KBM-7 (cell line): ENCODE results near the gene SGPL1.

Experiments used
- DNase-seq: peaks from one replicate; pipeline ENCODE4 v3.0.0-alpha.2; 2015
- in situ Hi-C: fragments of 300-500 bp; cut with MboI; formaldehyde crosslinking; loops from 2 replicates; pipeline ENCODE4 v1.14.3; 2020; ENCODE audit warnings: low sequenced_read_pairs, low pct_unique_long_range_greater_than_20kb, mixed read lengths

SGPL1 gene

DNA sequence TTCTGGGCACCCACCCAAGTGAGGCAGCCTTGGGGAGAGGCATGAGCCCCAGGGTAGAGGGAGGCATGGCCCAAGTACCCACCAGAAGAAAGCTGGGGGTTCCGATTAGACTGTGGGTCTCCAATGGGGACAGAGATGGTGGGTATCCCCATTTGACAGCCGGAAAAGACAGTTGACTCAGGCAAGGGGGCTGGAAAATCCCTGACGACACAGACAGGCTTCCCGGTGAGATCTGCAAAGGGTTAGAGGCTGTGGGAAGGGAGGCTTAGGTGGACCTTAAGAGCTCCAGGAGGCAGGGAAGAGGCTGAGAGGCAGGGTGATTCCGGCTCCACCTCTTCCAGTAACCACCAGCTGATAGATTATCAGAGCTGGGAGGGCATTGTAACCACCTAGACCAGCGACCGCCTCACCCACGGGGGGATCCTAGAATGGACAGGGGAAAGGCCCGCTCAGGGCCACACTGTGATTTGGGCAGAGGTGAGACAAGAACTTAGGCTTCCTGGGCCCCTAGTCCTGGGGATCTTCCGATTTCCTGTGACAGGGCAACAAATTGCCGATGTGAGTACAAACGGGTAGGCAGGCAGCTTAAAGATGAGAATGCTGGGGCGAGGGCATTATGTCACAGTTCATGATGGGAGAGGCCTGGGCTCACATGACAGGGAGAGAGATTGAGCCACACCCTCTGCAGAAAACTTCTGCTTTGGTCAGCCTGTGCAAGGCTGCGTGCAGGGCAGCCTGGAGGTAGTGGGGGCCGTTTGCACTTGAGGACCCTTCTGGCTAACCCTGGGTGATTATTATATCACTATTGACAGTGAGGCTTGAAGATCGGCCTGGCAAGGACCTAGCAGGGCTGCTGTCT lies 36.0 kb upstream of the SGPL1 start:
- in situ Hi-C loops, result no loop called here
- no peak for DNase-seq

DNA sequence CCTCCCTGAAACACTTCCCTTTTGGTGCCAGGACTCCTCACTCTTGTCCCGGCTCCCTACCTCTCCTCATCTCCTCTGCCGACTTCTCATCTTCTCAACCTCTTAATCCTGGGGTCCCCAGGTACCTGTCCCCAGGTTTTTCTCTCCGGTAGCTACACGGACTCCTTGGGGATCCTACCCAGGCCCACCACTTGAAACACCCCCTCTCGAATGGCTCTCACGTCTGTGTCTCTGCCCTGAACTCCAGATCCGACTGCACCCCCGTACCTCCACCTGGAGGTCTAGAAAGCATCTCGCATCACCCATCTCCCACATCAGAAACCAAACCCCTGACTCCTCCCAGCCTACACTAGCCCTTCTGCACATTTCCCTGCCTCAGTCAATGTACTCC lies 35.4 kb upstream of the SGPL1 start:
- in situ Hi-C loops, result no loop called here
- DNase-seq, result no peak

DNA sequence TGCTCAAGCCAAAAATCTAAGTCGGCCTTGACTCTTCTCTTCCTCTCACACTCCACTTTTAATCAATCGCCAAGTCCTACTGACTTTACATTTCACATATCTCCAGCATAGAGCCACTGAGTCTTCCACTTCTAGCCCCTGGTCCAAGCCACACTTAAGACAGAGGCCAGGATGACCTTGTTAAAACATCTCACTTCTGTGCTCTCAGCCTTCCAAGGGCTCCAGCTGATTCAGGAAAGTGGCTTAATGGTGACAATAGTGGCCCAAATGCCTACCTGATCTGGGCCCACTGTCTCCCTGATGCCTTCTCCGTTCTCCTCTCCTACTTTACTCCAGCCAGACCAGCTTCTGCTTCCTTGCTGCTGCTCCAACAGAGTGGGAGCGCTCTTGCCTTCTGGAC lies 35.0 kb upstream of the SGPL1 start:
- no peak for DNase-seq
- in situ Hi-C loops, result no loop called here

DNA sequence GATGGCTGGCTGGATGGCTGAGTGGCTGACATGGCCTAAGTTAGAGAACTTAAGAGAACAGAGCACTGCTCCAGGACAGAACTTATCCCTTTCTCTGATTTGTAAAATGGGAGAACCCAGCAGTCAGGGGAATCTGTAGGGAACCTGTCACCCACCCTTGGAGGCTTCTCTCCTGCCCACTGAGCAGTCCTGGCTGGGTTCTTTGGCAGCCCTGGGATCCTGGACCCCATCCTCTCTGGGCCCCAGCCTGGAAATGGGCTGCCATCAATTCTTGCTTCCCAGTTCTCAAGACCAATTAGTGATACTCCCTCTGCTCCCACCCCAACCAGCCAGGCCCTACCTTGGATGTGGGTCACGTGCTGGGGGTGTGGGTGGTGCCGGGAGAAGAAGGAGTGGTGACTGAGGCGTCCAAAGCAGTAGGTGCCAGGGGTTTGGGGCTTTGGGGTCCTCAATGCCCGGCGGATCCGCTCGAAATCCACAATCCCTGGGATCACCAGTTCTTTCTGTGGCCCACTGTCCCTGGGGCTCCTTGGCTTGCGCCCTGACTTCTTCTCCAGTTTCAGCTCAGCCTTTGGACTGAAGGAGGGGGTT lies 34.2 kb upstream of the SGPL1 start:
- no peak for DNase-seq
- in situ Hi-C loops, result no loop called here

DNA sequence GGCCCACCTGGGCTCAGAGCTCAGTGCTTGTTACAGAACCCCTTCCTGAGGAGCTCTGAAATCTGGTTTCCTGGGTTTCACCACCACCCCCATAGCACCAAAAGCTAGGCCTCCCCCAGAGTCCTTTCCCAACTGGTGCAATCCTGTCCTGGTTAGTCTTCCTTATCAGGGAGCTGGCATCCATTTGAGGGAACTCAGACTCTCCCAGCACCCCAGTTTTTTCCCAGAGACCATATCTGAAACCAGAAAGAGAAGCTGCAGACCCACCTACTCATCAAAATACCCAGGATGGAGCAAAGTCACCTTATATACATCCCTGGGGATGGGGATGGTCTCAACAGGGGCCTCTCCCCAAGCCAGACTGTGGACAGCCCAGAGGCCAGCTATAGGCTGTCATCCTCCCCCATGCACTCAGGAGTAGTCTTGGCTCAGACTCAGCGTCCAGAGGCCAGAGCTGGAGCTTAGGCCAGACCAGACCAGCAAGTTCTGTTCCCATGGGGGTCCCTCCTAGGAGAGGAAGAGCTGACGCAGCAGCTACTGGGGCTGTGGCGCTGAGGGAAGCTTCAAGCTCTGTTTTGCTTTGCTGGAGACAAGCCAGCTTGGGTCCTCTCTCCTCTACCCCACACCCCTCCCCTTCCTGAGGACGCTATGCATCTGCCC lies 33.5 kb upstream of the SGPL1 start:
- in situ Hi-C loops, result no loop called here
- no peak for DNase-seq

DNA sequence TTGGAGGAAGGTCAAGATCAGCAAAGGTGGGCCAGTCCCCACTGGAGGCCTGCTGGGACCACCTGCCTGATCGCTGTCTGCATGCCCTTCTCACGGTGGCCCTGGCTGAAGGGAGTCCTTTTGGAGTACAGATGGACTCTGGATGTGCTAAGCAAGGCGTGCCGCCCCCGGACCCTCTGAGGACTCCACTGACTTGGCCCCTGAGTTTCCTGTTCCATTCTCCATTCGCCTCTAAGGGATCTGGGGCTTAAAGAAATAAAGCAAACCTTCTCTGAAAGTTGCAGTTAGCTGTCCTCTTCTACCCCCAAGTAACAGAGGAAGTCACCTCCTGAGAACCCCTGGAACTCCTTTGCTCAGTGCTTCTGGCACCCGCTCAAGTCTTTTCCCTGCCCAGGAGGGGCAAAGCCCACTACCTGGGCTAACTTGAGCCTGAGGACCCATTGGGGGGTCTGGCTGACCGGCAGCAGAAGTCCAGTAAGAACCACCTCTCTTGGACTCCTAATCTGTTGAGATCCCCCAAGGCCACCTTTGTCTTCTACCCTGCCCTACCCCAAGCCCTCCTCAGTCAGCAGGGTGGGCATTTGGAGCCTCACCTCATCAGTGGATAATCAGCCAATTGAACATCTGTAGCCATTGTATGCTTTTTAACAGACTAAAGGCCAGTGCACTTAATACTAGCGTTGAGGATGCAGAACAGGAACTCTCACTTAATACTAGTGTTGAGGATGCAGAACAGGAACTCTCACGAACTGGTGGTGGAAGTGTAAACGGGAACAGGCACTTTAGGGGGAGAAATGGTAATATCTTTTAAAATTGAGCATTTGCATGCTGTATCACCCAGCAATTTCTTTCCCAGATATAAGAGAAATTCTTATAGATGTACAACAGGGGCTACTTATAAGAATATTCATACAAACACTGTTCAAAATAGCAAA lies 32.7 kb upstream of the SGPL1 start:
- no peak for DNase-seq
- in situ Hi-C loops, result no loop called here

DNA sequence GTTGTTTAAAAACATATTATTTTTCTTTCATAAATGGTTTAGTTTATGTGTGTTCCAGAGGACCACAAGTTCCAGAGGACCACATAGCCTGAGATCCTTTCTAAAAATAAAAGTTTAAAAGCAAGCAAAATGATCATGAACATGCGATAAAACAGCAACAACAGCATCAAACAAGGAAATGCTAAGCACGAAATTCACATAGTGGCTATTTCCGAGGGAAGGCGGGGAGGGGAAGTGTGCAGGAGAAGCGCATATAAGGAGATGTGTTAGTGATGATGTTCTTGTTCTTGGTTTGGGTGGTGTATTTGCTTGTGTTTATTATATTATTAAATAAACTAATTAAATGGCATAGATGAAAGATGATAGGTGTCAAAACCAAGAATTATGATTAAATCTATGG lies 31.7 kb upstream of the SGPL1 start:
- DNase-seq, result no peak
- in situ Hi-C loops, result no loop called here

DNA sequence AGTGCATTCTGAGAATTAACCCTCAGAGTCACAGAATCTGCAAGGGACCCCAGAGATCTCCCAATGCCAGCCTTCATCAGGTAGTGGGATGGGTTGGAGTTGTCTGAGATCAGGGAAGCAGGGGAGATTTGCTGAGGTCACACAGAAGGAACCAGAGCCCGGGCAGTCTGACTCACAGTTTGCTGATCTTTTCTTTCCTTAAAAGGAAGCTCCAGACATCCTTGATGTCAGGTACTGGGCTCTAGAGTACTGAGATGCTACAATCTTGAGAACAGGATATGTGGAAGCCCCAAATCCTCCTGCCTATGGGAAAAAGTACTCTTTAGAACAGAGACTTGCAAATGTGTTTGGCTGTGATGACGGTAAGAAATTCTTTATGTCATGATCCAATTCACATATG lies 31.3 kb upstream of the SGPL1 start:
- in situ Hi-C loops, result no loop called here
- no peak for DNase-seq

DNA sequence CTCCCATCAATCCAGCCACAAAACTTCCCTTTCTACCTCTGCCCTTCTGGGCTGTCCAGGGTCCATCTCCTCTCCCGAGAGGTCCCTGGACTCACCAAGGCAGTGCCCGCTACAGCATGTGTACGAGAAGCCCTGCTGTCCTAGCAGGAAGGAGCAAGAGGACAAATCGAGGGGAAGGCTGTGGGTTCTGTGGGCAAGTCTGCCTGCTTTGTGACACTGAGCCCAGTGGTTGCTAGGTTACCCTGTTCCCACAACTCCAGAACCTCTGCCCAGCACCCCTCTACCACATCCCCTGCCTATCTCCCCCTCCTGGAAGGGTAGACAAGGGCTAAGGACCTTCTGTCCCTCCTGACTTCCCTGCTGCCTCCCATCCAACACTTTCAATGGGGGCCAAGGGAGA lies 30.6 kb upstream of the SGPL1 start, which contains the start of gene TBATA:
TSS of gene TBATA (minus strand) at position 188 of the 400 bp plus-strand sequence. CDS start 1,998 bp downstream, outside the sequence.
- in situ Hi-C loops, result no loop called here
- peak; percentile 49 for DNase-seq

DNA sequence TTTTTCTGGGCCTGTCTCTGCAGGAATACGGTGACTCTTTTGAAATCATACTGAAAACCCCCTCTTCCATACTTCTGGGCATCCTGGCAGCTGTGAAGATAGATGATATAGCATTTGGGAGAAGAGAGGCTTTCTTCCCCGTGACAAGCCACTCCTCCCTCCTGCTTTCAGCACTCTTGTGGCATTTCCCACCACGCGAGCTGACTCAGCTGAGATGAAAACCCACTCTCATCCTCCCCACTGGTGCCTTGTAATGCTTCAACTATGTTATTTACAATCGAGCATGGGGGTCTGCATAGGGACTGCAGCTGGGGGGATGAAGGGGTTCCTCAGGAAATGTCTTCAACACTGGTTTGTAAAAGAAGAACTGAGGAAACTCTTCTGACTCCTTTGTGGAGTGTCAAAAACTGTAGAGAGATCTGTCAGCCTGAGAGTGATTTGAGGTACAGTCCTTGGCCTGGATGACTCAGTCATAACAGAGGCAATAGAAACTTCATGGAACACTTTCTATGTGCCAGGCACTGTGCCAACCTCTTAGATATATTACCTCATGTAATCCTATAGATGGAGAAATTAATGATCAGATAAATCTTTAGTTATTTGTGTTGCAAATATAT lies 28.8 kb upstream of the SGPL1 start:
- in situ Hi-C loops, result no loop called here
- no peak for DNase-seq

DNA sequence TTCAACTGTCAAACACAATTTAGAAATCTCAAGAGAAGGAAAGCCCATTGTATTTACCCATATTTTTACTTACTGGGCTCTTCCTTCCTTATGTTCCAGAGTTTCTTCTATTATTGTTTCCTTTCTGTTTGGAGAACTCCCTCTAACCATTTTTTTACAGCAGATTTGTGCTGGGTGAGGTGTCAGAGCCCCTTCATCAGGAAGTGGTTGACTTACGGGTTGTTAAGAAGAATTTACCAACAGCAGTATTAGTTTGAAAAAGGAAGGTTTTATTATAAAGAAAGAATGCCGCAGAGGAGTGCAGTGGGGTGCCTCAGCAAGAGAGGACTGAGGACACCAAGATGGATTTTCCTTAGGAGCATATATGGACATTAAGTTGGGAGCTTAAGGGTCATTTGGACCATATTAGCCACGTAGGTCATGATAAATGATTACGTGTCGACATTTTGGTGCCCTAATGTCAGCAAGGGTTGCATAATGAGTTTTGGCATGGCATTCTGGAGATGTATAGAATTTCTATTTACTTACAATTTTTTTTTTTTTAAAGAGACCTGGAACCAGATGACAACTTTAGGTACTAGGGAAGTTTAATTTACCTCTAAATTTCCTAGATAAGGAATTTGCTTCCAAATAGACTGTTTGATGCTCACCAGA lies 24.2 kb upstream of the SGPL1 start:
- DNase-seq, result peak; percentile 34
- in situ Hi-C loops, result no loop called here

DNA sequence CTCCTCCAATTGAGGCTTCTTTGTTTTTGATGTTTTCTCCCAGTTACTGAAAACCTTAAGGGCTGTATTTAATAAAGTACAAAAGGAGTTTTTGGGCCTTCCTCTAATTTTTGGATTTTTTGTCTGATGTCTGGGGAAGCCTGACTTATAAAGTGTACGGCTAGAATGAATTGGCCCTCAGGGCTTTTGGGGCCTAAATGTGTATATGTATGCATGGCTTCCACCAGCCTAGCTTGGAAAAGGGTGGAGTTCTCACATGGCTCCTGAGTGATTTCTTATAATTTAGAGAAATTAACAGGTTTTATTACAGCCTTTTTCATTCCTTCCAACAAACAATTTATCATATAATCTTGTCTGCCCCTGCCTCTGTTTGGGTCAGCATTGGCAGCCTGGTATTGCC lies 20.1 kb upstream of the SGPL1 start:
- no peak for DNase-seq
- in situ Hi-C loops, result no loop called here

DNA sequence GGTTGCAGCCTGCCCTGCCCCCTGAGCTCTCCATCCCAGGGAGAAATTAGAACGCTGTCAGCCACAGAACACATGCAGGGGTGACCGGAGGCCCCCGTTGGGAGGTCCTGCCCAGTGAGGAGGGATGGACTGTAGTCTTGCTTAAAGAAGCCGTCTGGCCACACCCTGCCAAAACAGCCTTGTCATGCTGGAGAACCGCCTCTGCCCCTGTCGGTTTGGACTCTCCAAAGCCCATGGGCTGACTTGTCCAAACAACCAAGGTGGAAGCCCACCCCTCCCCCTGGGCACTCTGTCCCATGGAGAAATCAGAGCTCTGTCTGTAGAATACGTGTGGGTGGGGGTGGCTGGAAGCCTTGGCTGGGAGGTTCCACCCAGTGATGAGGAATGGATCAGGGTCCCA lies 17.9 kb upstream of the SGPL1 start:
- no peak for DNase-seq
- in situ Hi-C loops, result no loop called here

DNA sequence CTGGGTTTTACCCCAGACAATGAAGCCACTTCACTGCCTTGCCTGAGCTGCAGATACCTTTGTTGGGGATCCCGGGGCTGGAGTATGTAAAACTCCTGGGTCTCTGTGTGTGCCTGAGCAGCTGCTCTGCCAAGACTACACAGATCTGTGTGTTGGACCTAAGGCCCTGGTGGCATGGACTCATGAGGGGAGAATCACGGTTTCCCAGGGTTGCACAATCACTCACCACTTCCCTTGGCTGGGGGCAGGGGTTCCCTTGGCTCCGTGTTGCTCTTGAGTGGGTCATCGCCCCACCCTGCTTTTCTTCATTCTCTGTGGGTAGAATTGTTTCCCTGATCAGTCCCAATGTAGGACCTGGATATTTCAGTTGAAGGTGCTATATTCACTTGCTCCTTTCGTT lies 16.6 kb upstream of the SGPL1 start:
- DNase-seq, result no peak
- in situ Hi-C loops, result no loop called here

DNA sequence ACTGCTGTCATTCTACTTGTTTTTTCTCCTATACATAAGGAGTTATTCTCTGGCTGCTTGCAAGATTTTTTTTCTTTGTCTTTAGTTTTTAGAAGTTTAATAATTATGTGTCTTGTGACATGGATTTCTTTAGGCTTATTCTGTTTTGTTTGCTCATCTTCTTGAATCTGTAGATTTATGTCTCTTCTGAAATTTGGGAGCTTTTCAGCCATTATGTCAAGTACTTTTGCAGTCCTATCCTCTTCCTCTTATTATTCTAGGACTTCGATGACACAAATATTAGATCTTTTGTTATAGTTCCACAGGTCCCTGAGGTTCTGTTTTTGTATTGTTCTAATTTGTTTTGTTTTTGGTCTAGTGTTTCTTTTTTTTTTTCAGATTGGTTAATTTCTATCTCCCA lies 13.9 kb upstream of the SGPL1 start:
- no peak for DNase-seq
- in situ Hi-C loops, result no loop called here

DNA sequence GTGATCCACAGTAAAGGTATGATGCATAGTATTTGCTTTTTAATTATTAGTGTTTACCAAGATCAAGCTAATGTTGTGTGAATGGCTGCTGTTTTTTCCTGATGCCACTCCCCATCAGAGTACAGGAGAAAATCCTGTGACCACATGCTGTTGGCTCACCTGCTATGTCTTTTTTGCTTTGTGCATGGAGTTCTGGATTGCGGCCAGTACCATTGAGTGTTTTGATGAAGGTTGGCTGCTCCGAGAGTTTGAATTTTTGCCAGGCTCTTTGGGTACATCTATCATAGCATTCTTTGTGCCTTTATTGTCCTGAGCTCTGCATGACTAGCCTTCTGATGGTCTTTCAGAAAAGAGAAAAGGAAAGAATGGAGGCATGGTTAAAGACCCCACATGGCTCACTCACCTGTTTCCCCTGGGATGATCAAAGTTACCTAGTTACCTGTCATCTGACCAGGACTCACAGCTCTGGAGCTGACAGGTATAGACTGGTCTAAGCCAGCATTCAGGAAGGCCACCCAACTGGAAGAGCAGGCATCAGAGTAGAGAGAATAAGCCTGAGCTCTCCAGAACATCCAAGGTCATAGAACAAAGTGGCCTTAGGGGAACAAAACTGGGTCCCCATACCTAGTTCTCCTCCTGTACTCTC lies 11.8 kb upstream of the SGPL1 start:
- DNase-seq, result no peak
- in situ Hi-C loops, result no loop called here

DNA sequence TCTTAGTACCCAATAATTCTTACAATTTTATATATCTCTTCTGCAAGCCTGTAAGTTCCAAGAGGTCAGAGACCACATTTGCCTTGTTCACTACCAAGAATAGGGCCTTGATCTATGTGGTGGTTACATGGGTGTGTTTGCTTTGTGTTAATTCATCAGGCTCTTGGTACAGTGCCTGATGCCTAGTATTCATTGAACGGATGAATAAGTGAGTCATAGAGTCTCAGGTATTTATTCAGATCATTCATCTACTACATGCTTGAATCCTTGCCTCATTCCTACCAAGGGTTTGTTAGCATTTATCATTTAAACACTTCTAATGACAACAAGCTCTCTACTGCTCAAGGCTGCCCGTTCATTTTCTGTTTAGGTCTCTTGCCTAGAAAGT lies 11.3 kb upstream of the SGPL1 start:
- no peak for DNase-seq
- in situ Hi-C loops, result no loop called here

DNA sequence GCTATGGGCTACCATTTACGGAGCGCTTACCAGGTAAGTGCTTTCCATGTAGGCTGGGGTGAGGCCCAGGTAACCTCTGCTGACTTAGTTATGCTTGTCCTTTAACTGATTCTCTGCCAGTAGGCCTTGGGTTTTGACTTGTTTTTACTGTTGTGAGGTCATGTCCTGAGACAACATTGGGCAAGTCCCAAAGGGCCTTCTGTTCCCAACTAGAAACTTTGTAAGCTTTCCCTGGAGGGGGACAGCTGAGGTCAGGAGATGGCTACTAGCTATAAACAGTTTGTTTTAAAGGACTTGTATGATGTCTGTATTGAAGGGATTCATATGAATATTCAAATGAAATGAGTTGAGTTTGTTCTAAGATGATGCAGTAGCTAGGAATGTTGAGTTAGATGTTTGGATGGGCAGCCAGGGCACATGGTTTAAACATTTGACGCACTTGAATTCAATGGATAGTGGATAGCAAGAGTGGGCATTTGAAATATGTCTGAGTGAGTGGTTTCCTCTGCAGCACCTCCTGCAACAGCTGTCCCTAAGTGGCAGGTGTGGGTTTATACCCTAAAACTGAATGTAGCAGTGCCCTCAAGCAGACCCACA lies 10.0 kb upstream of the SGPL1 start:
- DNase-seq, result no peak
- in situ Hi-C loops, result no loop called here
